CD4-positive, alpha-beta memory T cell (primary cell): ENCODE data around the gene ETHE1. TPM values are rescaled to one million over a fixed set of nuclear protein-coding genes. Genes with fewer than 3 reads are reported as not detected.

Source experiments
- CTCF ChIA-PET: fragments of 350-600 bp; sonication (Branson Sonifier 250); formaldehyde crosslinking; loops from one replicate; lab custom pipeline; 2021; ENCODE audit warnings: inconsistent platforms; ENCODE audit not compliant: partially characterized antibody; lab: Charles Lee
- POLR2A ChIA-PET: fragments of 350-600 bp; sonication (Branson Sonifier 250); formaldehyde crosslinking; loops from one replicate; lab custom pipeline; 2021; ENCODE audit not compliant: partially characterized antibody; lab: Charles Lee
- DNase-seq, 5 donors: peaks; one replicate each; pipeline versions ENCODE4 v3.0.0 to v3.0.0-alpha.2; 2020 to 2022; ENCODE audit warnings: mixed read lengths in 1 of 5
- H3K27ac ChIP-seq: one replicate; pipeline ENCODE4 v1.7.0; 2013; ENCODE audit warnings: low read depth, low read length
- H3K27me3 ChIP-seq: 2 replicates; pipeline ENCODE4 v1.7.0; 2013; ENCODE audit warnings: mild to moderate bottlenecking, low read length, moderate library complexity; ENCODE audit not compliant: insufficient read depth
- H3K36me3 ChIP-seq: 2 replicates; pipeline ENCODE4 v1.7.0; 2013; ENCODE audit warnings: mild to moderate bottlenecking, low read length, moderate library complexity; ENCODE audit not compliant: insufficient read depth
- H3K4me1 ChIP-seq: 2 replicates; pipeline ENCODE4 v1.7.0; 2013; ENCODE audit warnings: mild to moderate bottlenecking, low read length, moderate library complexity; ENCODE audit not compliant: insufficient read depth
- H3K4me3 ChIP-seq, 2 donors: one replicate each; pipeline ENCODE4 v1.7.0; 2013; ENCODE audit warnings: low read length in 2 of 2, mild to moderate bottlenecking in 1 of 2
- H3K9me3 ChIP-seq, 2 donors: one replicate each; pipeline ENCODE4 v1.7.0; 2013; ENCODE audit warnings: low read length in 2 of 2, control low read depth in 1 of 2; ENCODE audit not compliant: control insufficient read depth in 1 of 2
- H3K27ac Mint-ChIP-seq, 7 donors: one replicate each; pipeline ENCODE4 v1.8.0; 2020 to 2021; ENCODE audit warnings: mixed read lengths in 7 of 7, mild to moderate bottlenecking in 6 of 7, inconsistent platforms in 3 of 7, moderate library complexity in 3 of 7
- H3K27me3 Mint-ChIP-seq, 2 donors: one replicate each; pipeline ENCODE4 v1.8.0; 2020 to 2021; ENCODE audit warnings: mixed read lengths in 2 of 2
- H3K36me3 Mint-ChIP-seq, 2 donors: one replicate each; pipeline ENCODE4 v1.8.0; 2020 to 2021; ENCODE audit warnings: mixed read lengths in 2 of 2, inconsistent platforms in 1 of 2, mild to moderate bottlenecking in 1 of 2
- H3K4me1 Mint-ChIP-seq, 4 donors: one replicate each; pipeline ENCODE4 v1.8.0; 2020 to 2021; ENCODE audit warnings: mixed read lengths in 4 of 4, mild to moderate bottlenecking in 1 of 4
- H3K4me3 Mint-ChIP-seq, 8 donors: one replicate each; pipeline ENCODE4 v1.8.0; 2020 to 2021; ENCODE audit warnings: mixed read lengths in 8 of 8, mild to moderate bottlenecking in 7 of 8, moderate library complexity in 6 of 8, inconsistent platforms in 3 of 8
- H3K9me3 Mint-ChIP-seq, 8 donors: one replicate each; pipeline ENCODE4 v1.8.0; 2020 to 2021; ENCODE audit warnings: mixed read lengths in 8 of 8, mild to moderate bottlenecking in 5 of 8, inconsistent platforms in 3 of 8, moderate library complexity in 1 of 8
- intact Hi-C: fragments of 100-400 bp; cut with micrococcal nuclease; formaldehyde crosslinking; loops from one replicate; pipeline ENCODE4 v1.15.1; 2023
- polyA plus RNA-seq, 2 donors: library from polyadenylated mRNA; unstranded; fragments of 300-500 nt; fragmentation: Illumina TruSeq; gene quantifications; one replicate each; pipeline ENCODE4 v1.2.3, GENCODE V29; 2021
- total RNA-seq, 2 experiments: library from RNA; stranded (reverse); gene quantifications; one replicate each; pipeline ENCODE4 v1.2.3, GENCODE V29; 2021

ETHE1 gene
- total and polyA plus RNA-seq, 4 experiments from 2014 or later: 23.9 to 80.7 (median 54.1) TPM

- Mint-ChIP-seq H3K27me3 (no peaks in the 10 kb centered on the region), H3K27ac (peak overlapping the region in 4 of 7 donors; percentile 51 to 84 (median 84)), H3K36me3 (peaks cover 0 to 2% of the 10 kb centered on the region in 2 donors), H3K4me1 (peaks cover 14 to 47% (median 29%) of the 10 kb centered on the region in 4 donors), H3K9me3 (no peaks in the 10 kb centered on the region), H3K4me3 (peak overlapping the region in 2 of 8 donors; percentile 25 to 28)
- no peak overlapping the region for H3K4me3 ChIP-seq
- H3K36me3 ChIP-seq: no peaks in the 10 kb centered on the region
- intact Hi-C loops: loop anchor here (5.0 kb wide), 1 partner anchor 136 kb away; the partner anchor contains the start of genes IRGQ and ZNF576
- no peaks in the 10 kb centered on the region for H3K27me3 ChIP-seq
- no peak for DNase-seq
- ChIA-PET CTCF (interaction anchor here (1.2 to 2.4 kb wide), 5 partner anchors 14 to 133 kb away, joined by 3 to 15 read pairs (median 4); no protein-coding TSS in a partner anchor), POLR2A (interaction anchor here (0.8 to 2.2 kb wide), 4 partner anchors 14 to 134 kb away, joined by 3 to 12 read pairs (median 3); partner anchors contain the start of gene PHLDB3)
- peaks cover 20% of the 10 kb centered on the region for H3K4me1 ChIP-seq
- H3K9me3 ChIP-seq: no peaks in the 10 kb centered on the region
- no peak overlapping the region for H3K27ac ChIP-seq
These were observed 65.7 kb downstream of the ETHE1 start for GRCh38 chr19:43461303-43461702.

- Histone ChIP-seq H3K4me1 (peaks cover 20% of the 10 kb centered on the region), H3K27me3 (no peaks in the 10 kb centered on the region), H3K27ac (no peak overlapping the region), H3K9me3 (no peaks in the 10 kb centered on the region), H3K36me3 (no peaks in the 10 kb centered on the region), H3K4me3 (no peak overlapping the region)
- CTCF ChIA-PET: interaction anchor here (0.6 to 5.5 kb wide), 8 partner anchors 10 to 208 kb away, joined by 3 to 21 read pairs (median 4); no protein-coding TSS in a partner anchor
- Mint-ChIP-seq H3K9me3 (no peaks in the 10 kb centered on the region), H3K27me3 (no peaks in the 10 kb centered on the region), H3K36me3 (peaks cover 0 to 2% of the 10 kb centered on the region in 2 donors), H3K4me1 (peaks cover 8 to 40% (median 24%) of the 10 kb centered on the region in 4 donors), H3K27ac (peak overlapping the region in 4 of 7 donors; percentile 7 to 83 (median 38)), H3K4me3 (no peak overlapping the region)
- intact Hi-C loops: loop anchor here (5.0 kb wide), 1 partner anchor 137 kb away; the partner anchor contains the start of genes IRGQ and ZNF576
- DNase-seq: no peak
- POLR2A ChIA-PET: interaction anchor here (0.8 to 2.2 kb wide), 5 partner anchors 14 to 134 kb away, joined by 3 to 12 read pairs (median 3); partner anchors contain the start of gene PHLDB3
These were observed 66.5 kb downstream of the ETHE1 start for GRCh38 chr19:43460362-43461016.

DNA sequence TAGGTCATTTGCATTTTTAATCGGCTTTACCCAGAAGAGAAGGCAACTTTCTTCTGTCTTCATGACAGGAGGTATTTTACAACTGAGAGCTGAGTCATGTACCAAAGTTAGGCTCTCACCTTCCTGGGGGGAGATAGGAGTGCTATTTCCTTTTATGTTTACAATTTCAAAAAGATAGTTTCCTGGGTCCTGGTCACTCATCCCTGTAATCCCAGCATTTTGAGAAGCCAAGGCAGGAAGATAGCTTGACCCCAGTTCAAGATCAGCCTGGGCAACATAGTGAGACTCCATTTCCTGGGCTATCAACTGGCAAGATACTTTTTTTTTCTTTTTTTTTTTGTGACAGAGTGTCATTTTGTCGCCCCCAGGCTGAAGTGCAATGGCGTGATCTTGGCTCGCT lies 69.2 kb downstream of the ETHE1 start:
- H3K27me3 Mint-ChIP-seq: no peaks in the 10 kb centered on the region
- no peak overlapping the region for H3K4me3 ChIP-seq
- H3K4me3 Mint-ChIP-seq: no peak overlapping the region
- H3K36me3 Mint-ChIP-seq: no peaks in the 10 kb centered on the region
- ChIA-PET CTCF (interaction anchor here (1.6 to 5.5 kb wide), 4 partner anchors 11 to 136 kb away, joined by 3 to 21 read pairs (median 12); no protein-coding TSS in a partner anchor), POLR2A (interaction anchor here (1.0 to 1.4 kb wide), 2 partner anchors 9 to 68 kb away, joined by 3 read pairs; no protein-coding TSS in a partner anchor)
- no peaks in the 10 kb centered on the region for H3K27me3 ChIP-seq
- H3K4me1 Mint-ChIP-seq: peaks cover 4 to 23% (median 13%) of the 10 kb centered on the region in 4 donors
- no peaks in the 10 kb centered on the region for H3K9me3 Mint-ChIP-seq
- no peaks in the 10 kb centered on the region for H3K36me3 ChIP-seq
- intact Hi-C loops: no loop called here
- DNase-seq: no peak
- H3K27ac ChIP-seq: no peak overlapping the region
- H3K27ac Mint-ChIP-seq: no peak overlapping the region
- peaks cover 8% of the 10 kb centered on the region for H3K4me1 ChIP-seq
- H3K9me3 ChIP-seq: no peaks in the 10 kb centered on the region

Other genes with a start within 250 kb of the ETHE1 start
- gene CD177, start 173.5 kb downstream of the ETHE1 start, total RNA-seq: not detected
- not detected for gene CD177, start 173.5 kb downstream of the ETHE1 start, polyA plus RNA-seq
- gene TEX101, start 112.3 kb downstream of the ETHE1 start, total RNA-seq: not detected
- gene TEX101, start 112.3 kb downstream of the ETHE1 start, polyA plus RNA-seq: not detected
- 1 to 10 TPM; 3.3 to 3.7 TPM for gene LYPD3, start 61.6 kb downstream of the ETHE1 start, total RNA-seq
- 1 to 10 TPM; 4.4 to 5.9 TPM for gene LYPD3, start 61.6 kb downstream of the ETHE1 start, polyA plus RNA-seq
- gene PHLDB3, start 22.5 kb downstream of the ETHE1 start, total RNA-seq: 10 to 100 TPM; 36.9 to 47.3 TPM
- gene PHLDB3, start 22.5 kb downstream of the ETHE1 start, polyA plus RNA-seq: 1 to 10 TPM; 1.3 to 5.5 TPM
- gene ZNF575, start 6.0 kb upstream of the ETHE1 start, total RNA-seq: 10 to 100 TPM; 11.0 to 11.8 TPM
- 1 to 10 TPM; 2.1 to 3.6 TPM for gene ZNF575, start 6.0 kb upstream of the ETHE1 start, polyA plus RNA-seq
- gene XRCC1, start 48.3 kb upstream of the ETHE1 start, total RNA-seq: 10 to 100 TPM; 33.4 to 41.0 TPM
- 10 to 100 TPM; 16.3 to 29.1 TPM for gene XRCC1, start 48.3 kb upstream of the ETHE1 start, polyA plus RNA-seq
- under 1 TPM; 0.33 to 0.84 TPM for gene PINLYP, start 48.6 kb upstream of the ETHE1 start, total RNA-seq
- gene PINLYP, start 48.6 kb upstream of the ETHE1 start, polyA plus RNA-seq: 1 to 10 TPM in 1 of 2 donors, not detected in 1; 1.3 TPM
- gene IRGQ, start 68.9 kb upstream of the ETHE1 start, total RNA-seq: 10 to 100 TPM; 16.5 to 17.9 TPM
- gene IRGQ, start 68.9 kb upstream of the ETHE1 start, polyA plus RNA-seq: 1 to 10 TPM in 1 of 2 donors, under 1 TPM in 1; 0.37 to 2.2 TPM
- gene ZNF576, start 69.4 kb upstream of the ETHE1 start, total RNA-seq: 10 to 100 TPM; 18.4 to 18.6 TPM
- 10 to 100 TPM in 1 of 2 donors, 1 to 10 TPM in 1; 8.4 to 13.0 TPM for gene ZNF576, start 69.4 kb upstream of the ETHE1 start, polyA plus RNA-seq
- gene SRRM5, start 84.9 kb upstream of the ETHE1 start, total RNA-seq: under 1 TPM; 0.83 to 0.99 TPM
- under 1 TPM in 1 of 2 donors, not detected in 1; 0.10 TPM for gene SRRM5, start 84.9 kb upstream of the ETHE1 start, polyA plus RNA-seq
- 10 to 100 TPM; 27.7 to 28.2 TPM for gene ZNF428, start 92.4 kb upstream of the ETHE1 start, total RNA-seq
- 10 to 100 TPM; 13.9 to 19.9 TPM for gene ZNF428, start 92.4 kb upstream of the ETHE1 start, polyA plus RNA-seq
- under 1 TPM; 0.33 to 0.49 TPM for gene CADM4, start 112.6 kb upstream of the ETHE1 start, total RNA-seq
- under 1 TPM in 1 of 2 donors, not detected in 1; 0.18 TPM for gene CADM4, start 112.6 kb upstream of the ETHE1 start, polyA plus RNA-seq
- gene PLAUR, start 143.0 kb upstream of the ETHE1 start, total RNA-seq: 1 to 10 TPM; 8.6 to 9.4 TPM
- 1 to 10 TPM; 6.3 to 6.6 TPM for gene PLAUR, start 143.0 kb upstream of the ETHE1 start, polyA plus RNA-seq
- not detected for gene IRGC, start 188.9 kb upstream of the ETHE1 start, total RNA-seq
- not detected for gene IRGC, start 188.9 kb upstream of the ETHE1 start, polyA plus RNA-seq
- 10 to 100 TPM; 57.6 to 57.9 TPM for gene SMG9, start 227.8 kb upstream of the ETHE1 start, total RNA-seq
- 10 to 100 TPM in 1 of 2 donors, 1 to 10 TPM in 1; 3.8 to 13.7 TPM for gene SMG9, start 227.8 kb upstream of the ETHE1 start, polyA plus RNA-seq